GOT3 (cell line): Measurements from ENCODE around the gene B4GALNT2.
"Not testable (repeated sequence)": the region's sequence is repeated elsewhere in the genome, so short reads cannot be mapped to it uniquely, and the experiment has no call there.

Experiments used
- DNase-seq: peaks from one replicate; lab custom pipeline; 2025; ENCODE audit warnings: mixed read lengths; lab: John Stamatoyannopoulos, UW

The B4GALNT2 gene

DNA sequence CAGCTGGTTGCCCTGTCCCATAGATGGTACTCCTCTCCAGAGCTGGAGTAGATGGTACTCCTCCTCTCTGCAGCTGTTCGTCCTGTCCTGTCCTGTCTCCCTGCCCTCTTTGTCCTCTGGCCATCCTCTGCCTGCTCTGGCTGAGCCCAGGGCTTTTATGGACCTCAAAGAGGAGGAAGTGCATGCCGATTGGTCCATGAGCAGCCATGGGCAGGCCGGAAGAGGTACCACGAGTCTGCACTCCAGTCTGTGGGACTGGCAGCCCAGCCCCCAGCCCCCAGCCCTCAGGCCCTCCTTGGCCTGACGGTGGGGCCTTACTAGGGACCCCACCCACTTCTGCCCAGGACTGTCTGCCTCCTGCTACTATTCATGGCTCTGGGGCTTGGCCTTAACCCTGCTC, 50.8 kb downstream of the B4GALNT2 start:
- DNase-seq, result no peak

GRCh38 chr17:49183801-49184200, 51.2 kb downstream of the B4GALNT2 start:
- DNase-seq, result no peak

DNA sequence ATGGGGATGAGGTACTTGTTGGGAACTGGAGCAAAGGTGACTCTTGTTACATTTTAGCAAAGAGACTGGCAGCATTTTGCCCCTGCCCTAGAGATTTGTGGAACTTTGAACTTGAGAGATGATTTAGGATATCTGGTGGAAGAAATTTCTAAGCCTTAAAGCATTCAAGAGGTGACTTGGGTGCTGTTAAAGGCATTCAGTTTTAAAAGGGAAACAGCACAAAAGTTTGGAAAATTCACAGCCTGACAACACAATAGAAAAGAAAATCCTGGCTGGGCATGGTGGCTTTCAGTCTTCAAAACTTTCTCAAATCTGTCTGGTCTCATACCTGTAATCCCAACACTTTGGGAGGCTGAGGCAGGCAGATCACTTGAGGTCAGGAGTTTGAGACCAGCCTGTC, 52.0 kb downstream of the B4GALNT2 start:
- not testable (repeated sequence) for DNase-seq

DNA sequence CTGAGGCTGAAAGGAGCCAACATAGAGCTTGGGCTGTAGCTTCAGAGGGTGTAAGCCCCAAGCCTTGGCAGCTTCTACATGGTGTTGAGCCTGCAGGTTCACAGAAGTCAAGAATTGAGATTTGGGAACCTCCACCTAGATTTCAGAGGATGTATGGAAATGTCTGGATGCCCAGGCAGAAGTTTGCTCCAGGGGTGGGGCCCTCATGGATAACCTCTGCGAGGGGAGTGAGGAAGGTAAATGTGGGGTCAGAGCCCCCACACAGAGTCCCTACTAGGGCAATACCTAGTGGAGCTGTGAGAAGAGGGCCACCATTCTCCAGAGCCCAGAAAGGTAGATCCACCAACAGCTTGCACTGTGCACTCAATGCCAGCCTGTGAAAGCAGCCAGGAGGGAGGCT, 52.8 kb downstream of the B4GALNT2 start:
- DNase-seq, result not testable (repeated sequence)

- DNase-seq, result no peak
Observed at GRCh38 chr17:49187301-49187700, 54.7 kb downstream of the B4GALNT2 start.

DNA sequence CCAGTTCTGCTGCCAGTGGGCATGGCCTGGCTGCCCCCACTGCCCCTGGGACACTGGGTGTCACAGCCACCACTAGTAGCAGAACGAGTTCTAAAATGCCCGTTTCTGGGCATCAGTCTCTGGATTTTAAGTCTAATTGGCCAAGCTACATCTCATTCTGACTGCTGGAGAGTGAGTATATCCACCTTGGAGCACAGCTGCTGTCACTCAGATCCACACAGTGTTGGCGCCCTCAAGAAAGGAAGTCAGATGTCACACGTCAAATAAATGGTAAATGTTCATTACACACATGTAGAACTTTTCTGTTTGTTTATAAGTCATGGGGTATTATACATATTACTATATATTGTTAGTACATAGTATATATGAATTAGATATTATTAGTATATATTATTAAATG, 58.4 kb downstream of the B4GALNT2 start:
- DNase-seq, result no peak

DNA sequence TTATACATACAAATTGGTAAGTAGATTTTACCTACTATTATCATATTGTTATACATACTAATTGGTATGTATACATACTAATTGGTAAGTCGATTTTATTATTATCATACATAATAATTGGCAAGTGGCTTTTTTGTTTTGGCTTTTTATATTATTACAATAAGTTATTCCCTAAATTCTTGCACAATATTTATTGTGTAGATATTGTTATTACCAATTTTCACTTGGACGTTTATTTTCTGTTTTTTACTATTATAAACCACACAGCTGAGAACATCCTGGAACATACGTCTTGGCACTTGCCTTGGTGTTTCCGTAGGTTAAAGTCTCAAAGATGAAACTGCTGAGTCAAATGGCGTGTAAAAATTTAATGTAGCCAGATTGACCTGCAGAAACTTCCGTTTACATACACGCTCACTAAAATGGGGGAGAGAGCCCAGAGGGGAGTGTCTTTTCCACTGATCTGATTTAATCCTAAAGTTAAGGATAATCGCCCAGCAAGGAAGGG, 58.9 kb downstream of the B4GALNT2 start:
- DNase-seq, result no peak

DNA sequence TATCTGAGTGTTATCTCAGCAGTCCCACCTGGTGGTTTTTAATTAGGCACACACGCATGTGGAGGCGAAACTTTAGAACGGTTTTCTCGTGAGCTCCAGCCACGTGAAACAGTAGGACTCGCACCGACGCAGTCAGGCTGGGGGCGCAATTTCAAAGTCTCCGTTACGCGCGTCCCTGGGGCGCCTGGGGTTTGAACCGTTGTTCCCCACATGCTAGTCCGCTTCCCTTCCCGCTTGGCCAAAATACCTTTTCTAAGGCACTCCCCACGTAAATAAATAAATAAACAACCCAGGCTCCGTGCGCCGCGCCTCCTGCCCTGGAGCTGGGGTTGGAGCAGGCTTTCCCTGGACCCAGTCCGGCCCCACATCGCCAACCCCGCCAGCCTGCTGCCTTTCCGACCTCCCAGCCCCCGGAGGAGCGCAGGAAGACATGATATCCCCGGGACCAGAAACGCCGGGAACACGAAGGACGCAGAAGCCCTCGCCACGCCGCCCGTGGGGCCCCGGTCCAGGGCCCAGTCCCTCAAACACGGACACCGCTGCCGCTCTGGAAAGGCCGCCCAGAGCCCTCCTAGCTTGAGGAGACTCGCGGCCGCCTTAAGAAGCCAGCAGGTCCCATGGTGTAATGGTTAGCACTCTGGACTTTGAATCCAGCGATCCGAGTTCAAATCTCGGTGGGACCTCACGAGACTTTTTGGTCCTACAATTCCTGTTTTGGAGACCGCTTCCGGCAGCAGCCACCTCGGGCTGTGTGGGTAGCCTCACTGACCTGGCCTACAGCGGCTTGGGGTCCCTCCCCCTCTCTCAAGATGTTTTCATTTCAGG, 59.6 kb downstream of the B4GALNT2 start:
- peak; percentile 98 for DNase-seq

DNA sequence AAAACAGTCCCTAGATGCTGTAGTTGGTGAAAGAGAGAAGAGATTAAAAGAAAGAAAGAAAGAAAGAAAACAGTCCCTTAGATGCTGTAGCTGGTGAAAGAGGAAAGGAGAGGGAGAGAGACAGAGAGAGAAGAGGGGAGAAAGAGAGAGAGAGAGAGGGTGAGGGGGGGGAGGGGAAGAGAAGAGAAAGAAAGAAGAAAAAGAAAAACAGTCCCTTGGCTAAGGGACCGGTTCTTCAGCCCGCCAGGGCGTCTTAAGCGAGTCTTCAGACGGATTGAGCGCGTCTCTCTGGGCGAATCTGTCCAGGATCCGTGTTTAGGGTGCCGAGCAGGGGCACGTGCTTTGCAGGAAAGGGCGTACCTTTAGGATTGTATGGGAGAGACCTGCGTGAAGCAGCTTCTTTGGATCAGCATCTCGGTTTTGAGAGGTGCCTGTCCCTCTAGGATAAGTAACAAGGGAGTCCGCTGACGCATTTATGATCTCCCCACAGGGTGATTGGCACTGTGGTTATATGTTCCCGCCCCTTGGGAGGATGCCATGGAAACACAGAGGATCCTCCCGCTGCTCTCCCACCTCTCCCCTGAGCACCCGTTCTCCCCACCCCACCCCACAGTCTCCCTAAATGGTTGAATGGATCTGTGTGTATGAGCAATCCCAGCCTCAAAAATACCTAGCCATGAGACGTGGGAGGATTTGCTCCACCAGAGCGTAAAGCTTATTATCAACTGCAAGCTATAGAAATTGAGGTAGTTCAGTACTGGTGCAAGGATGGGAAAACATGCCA, 61.1 kb downstream of the B4GALNT2 start:
- DNase-seq, result no peak

DNA sequence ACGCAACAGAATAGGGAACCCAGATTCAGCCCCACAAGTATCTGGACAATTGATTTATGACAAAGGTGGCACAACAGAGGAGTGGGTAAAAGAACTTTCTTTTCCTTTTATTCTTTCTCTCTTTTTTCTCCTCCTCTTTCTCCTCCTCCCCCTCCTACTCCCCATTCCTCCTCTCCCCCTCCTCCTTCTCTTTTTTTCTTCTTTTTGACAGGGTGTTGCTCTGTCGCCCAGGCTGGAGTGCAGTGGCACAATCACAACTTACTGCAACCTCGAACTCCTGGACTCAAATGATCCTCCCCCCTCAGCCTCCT, 61.7 kb downstream of the B4GALNT2 start:
- DNase-seq, result no peak

- DNase-seq, result no peak
Observed at GRCh38 chr17:49195751-49196150, 63.2 kb downstream of the B4GALNT2 start.

GRCh38 chr17:49196520-49196919, 64.0 kb downstream of the B4GALNT2 start:
- DNase-seq, result no peak

GRCh38 chr17:49197346-49197998, 64.9 kb downstream of the B4GALNT2 start:
- DNase-seq, result no peak

DNA sequence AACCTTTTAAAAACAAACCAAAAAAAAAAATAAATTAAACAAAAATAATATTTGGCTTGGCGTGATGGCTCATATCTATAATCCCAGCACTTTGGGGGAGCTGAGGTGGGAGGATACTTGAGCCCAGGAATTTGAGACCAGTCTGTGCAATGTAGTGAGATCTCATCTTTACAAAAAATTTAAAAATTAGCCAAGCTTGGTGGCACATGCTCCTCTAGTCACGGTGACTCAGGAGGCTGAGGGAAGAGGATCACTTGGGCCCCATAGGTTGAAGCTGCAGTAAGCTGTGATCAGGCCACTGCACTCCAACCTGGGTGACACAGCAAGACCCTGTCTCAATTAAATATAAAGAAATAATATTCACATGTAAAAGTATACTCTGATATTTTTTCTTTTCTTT, 65.6 kb downstream of the B4GALNT2 start:
- DNase-seq, result no peak

- no peak for DNase-seq
Observed at GRCh38 chr17:49200423-49201083, 68.0 kb downstream of the B4GALNT2 start.

GRCh38 chr17:49201481-49201927, 68.9 kb downstream of the B4GALNT2 start:
- DNase-seq, result no peak

DNA sequence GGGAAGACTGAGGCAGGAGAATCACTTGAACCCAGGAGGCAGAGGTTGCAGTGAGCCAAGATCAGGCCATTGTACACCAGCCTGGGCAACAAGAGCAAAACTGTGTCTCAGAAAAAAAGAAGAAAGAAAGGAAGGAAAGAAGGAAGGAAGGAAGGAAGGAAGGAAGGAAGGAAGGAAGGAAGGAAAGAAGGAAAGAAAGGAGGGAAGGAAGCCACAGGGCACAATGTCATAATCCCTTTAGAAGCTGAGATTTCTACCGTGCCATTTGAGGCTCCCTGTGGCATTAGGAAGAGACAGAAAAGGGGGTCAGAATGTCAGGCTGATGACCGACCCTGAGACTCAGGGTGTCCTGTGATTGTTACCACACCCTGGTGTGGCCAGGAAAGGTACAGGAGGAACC, 71.2 kb downstream of the B4GALNT2 start:
- DNase-seq, result no peak

DNA sequence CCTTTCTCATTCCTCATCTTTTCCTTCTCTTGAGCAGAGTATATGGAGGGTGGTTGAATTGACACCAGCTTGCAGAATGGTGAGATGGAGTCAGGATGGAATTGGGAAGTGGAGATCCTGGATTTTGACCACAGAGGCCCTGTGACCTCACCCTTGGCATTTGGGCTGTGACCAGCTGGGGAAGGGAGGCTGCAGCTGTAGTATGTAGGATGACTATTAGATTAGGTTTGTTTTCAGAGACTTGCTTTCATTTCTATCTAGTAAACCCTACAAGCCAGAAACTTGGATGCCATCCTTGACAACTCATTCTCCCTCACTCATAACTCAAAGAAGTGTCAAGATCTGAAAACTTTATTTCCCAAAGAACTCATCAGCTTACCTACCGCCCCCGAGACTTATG, 71.9 kb downstream of the B4GALNT2 start:
- no peak for DNase-seq

- no peak for DNase-seq
Observed at GRCh38 chr17:49209061-49209571, 76.5 kb downstream of the B4GALNT2 start.

DNA sequence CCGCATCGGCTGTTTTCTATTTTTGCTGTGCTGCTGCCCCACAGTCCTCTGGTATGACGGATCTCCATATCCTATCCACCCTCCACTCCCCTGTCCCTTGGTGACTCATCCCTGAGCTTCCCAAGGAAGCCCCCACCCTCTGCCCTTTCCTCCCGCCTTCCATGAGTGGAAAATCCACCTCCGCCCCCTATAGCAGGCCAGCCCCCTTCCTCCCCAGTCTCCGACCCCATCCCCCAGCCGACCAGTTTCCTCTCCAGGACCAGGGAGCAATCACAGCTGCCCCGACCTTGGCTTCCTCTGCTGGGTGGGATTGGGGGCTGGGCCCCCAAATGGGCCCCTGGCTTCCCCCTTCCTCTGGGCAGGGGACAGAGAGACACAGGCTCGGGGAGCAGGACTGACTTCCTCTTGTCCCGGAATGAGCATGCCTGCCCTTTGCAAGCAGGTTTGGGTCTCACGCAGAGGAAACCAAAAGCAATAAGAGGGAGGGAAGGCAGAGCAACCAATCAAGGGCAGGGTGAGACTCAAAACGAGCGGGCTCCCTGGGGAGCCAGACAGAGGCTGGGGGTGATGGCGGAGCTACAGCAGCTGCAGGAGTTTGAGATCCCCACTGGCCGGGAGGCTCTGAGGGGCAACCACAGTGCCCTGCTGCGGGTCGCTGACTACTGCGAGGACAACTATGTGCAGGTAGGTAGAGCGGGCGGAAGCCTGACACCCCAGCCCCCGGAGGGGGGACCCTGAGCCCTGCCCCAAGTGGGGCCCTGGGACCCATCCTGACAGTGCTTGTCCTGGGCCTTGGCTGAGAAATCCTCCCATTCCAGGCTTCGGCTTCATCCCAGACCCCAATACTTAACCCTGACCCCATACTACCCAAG, 77.8 kb downstream of the B4GALNT2 start, which contains the start of the genes ABI3 and GNGT2:
Gene ABI3, plus strand, starts transcription at position 550 of the 872 bp plus-strand sequence. Its CDS starts 18 bp downstream, at position 568.
Gene GNGT2, minus strand, starts transcription at position 417 of the 872 bp plus-strand sequence. CDS start 3,152 bp downstream, outside the sequence.
- no peak for DNase-seq

DNA sequence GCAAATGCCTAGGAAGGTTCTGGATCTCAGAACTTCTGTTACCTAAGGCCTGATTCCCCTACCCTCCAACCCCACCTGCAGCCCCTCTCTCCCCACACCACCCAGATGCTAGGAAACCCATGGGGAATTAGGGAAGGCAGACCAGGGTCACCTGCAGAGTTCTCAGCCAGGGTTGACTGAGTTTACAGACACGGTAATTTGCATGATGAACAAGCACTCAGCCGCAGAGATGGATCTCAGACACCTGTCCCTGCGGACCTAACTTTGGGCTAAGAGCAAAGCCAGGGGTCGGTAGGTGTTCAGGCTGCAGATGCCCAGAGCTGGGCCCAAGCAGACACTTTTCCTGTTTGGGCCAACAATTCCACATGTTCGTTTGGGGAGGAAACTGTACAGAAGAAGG, 80.8 kb downstream of the B4GALNT2 start:
- DNase-seq, result no peak
